K562 treated with DMSO at 1 percent for 12 hours (cell line): ENCODE data around the gene CSDE1. TPM values are rescaled to one million over a fixed set of nuclear protein-coding genes. Genes with fewer than 3 reads are reported as not detected.

Experiments used
- total RNA-seq: library from RNA; unstranded; fragments of 300-600 nt; gene quantifications from 2 replicates; pipeline ENCODE4 v1.2.3, GENCODE V29; 2022; ENCODE audit not compliant: insufficient read depth

The CSDE1 gene
- 96.8 and 229 TPM in 2 replicates for total RNA-seq

GRCh38 chr1:114757455-114758255 lies at the start of gene CSDE1:
Gene CSDE1 (minus strand): TSS chr1:114757984. CDS start chr1:114739890, 18,094 bp downstream.

GRCh38 chr1:114780344-114781226 lies 22.8 kb upstream of the CSDE1 start, which contains the start of gene SIKE1:
Gene SIKE1 (minus strand): TSS chr1:114780685. CDS start chr1:114780607, 78 bp downstream.

GRCh38 chr1:114716304-114717170 lies 41.2 kb downstream of the CSDE1 start, which contains the start of gene NRAS:
Gene NRAS (minus strand): TSS chr1:114716771. CDS start chr1:114716160, 611 bp downstream.

GRCh38 chr1:114695430-114696058 lies 62.2 kb downstream of the CSDE1 start, which contains the start of gene AMPD1:
Gene AMPD1 (minus strand): TSS chr1:114695546. CDS start chr1:114695471, 75 bp downstream.

GRCh38 chr1:114669562-114670082 lies 88.2 kb downstream of the CSDE1 start, which contains the start of gene DENND2C:
Gene DENND2C (minus strand): TSS chr1:114670049. CDS start chr1:114625984, 44,065 bp downstream.

Other genes starting within 250 kb of the CSDE1 start
- 8.7 and 29.2 TPM in 2 replicates for gene TRIM33, start 246.8 kb downstream of the CSDE1 start, total RNA-seq
- gene BCAS2, start 176.4 kb downstream of the CSDE1 start, total RNA-seq = 31.6 and 67.3 TPM in 2 replicates
- 0.44 TPM in 1 of 2 replicates, not detected in the other for gene DENND2C, start 87.9 kb downstream of the CSDE1 start, total RNA-seq
- gene AMPD1, start 62.4 kb downstream of the CSDE1 start, total RNA-seq = not detected in 2 replicates
- 14.2 and 35.4 TPM in 2 replicates for gene NRAS, start 41.2 kb downstream of the CSDE1 start, total RNA-seq
- 12.1 and 89.3 TPM in 2 replicates for gene SIKE1, start 22.7 kb upstream of the CSDE1 start, total RNA-seq
- gene SYCP1, start 96.9 kb upstream of the CSDE1 start, total RNA-seq = not detected in 2 replicates